ENCODE data around the gene SNRNP40. TPM values are rescaled to one million over a fixed set of nuclear protein-coding genes. Genes with fewer than 3 reads are reported as not detected.

Gene SNRNP40
- total RNA-seq, 1 donor from 2014 or later = 39.5 TPM

Other genes with a start within 250 kb of the SNRNP40 start
- gene PUM1, start 231.1 kb downstream of the SNRNP40 start, total RNA-seq = 144 TPM
- gene NKAIN1, start 56.9 kb downstream of the SNRNP40 start, total RNA-seq = 0.13 TPM
- 27.1 TPM for gene ZCCHC17, start 244 bp upstream of the SNRNP40 start, total RNA-seq
- 6.5 TPM for gene FABP3, start 76.3 kb upstream of the SNRNP40 start, total RNA-seq
- 1.4 TPM for gene SERINC2, start 116.4 kb upstream of the SNRNP40 start, total RNA-seq